GM12891 (cell line): Measurements from ENCODE around the gene SLC9A9.

Experiments
- DNase-seq: peaks from one replicate; pipeline ENCODE4 v3.0.0; 2011; ENCODE audit warnings: low spot score; ENCODE audit not compliant: insufficient read length
- FAIRE-seq: peaks from 2 replicates; lab custom pipeline; 2011; peaks lifted over from hg19 to GRCh38; lab: Jason Lieb, UNC
- PAX5 ChIP-seq: IDR thresholded peaks from 2 replicates; pipeline ENCODE4 v1.6.1; 2011; ENCODE audit warnings: low read length, moderate library complexity, mild to moderate bottlenecking; ENCODE audit not compliant: insufficient read depth, severe bottlenecking
- POLR2A ChIP-seq: IDR thresholded peaks from 2 replicates; pipeline ENCODE4 v1.6.1; 2011; ENCODE audit warnings: low read depth, low read length, control low read depth
- POLR2AphosphoS5 ChIP-seq: IDR thresholded peaks from 2 replicates; pipeline ENCODE4 v1.6.1; 2011; ENCODE audit warnings: low read depth, low read length, control low read depth
- POU2F2 ChIP-seq: IDR thresholded peaks from 2 replicates; pipeline ENCODE4 v1.6.1; 2011; ENCODE audit warnings: low read depth, mild to moderate bottlenecking, control low read depth, low read length, moderate library complexity
- SPI1 ChIP-seq: IDR thresholded peaks from 2 replicates; pipeline ENCODE4 v1.6.1; 2011; ENCODE audit warnings: low read depth, low read length, control low read depth
- TAF1 ChIP-seq: IDR thresholded peaks from 2 replicates; pipeline ENCODE4 v1.6.1; 2011; ENCODE audit warnings: low read depth, low read length, control low read depth

SLC9A9 gene

DNA sequence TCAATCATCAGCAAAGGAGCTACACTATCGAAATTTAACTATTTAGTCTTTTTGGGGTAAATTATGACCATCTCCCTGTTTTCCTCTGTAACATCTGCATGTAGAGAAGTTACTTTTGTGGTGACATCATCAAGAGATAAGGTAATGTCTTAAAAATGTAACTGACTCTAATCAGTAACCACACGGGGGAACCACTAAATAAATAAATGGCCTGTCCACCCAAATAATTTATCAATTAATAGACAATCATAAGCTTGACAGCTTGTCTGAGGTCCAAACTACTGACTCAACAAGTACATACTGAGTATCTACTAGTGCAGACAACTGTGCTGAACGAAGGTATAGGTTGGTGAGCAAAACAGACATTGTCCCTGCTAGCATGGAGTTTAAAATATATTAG lies 219.3 kb downstream of the SLC9A9 start:
- DNase-seq (no peak), FAIRE-seq (no peak)
- TF ChIP-seq POLR2A, result no peak
- TF ChIP-seq POLR2AphosphoS5, result no peak
- no peak for TF ChIP-seq POU2F2
- TF ChIP-seq TAF1, result no peak
- no peak for TF ChIP-seq SPI1
- TF ChIP-seq PAX5, result no peak

- DNase-seq (no peak), FAIRE-seq (no peak)
- TF ChIP-seq SPI1, result no peak
- no peak for TF ChIP-seq POLR2A
- TF ChIP-seq POU2F2, result no peak
- TF ChIP-seq PAX5, result no peak
- TF ChIP-seq TAF1, result no peak
- TF ChIP-seq POLR2AphosphoS5, result no peak
Measured at GRCh38 chr3:143627336-143627735, 220.9 kb downstream of the SLC9A9 start.

DNA sequence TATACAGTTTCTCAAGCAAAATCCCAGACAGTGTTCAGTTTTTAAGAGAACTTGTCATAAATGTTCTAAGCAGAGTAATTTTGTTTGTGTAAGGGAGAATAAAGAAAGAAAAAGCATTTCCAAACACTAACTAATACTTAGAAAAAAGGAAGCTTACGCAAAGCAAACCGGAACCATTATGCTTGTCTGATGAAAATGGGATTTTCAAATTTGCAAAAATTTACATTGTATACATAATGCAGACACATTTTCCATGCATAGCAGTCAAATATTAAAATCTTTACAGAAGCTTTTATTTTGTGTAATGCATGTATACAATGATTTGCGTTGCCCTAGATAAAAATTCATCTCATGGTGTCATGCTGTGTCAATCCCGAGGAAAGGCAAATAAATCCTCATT lies 229.0 kb downstream of the SLC9A9 start:
- TF ChIP-seq TAF1 (no peak), PAX5 (no peak), POU2F2 (no peak), POLR2AphosphoS5 (no peak)
- DNase-seq (no peak), FAIRE-seq (no peak)

- no peak for TF ChIP-seq PAX5
- TF ChIP-seq POLR2AphosphoS5, result no peak
- no peak for TF ChIP-seq SPI1
- no peak for TF ChIP-seq POU2F2
- TF ChIP-seq POLR2A, result no peak
- TF ChIP-seq TAF1, result no peak
- FAIRE-seq, result no peak
- DNase-seq, result no peak
Measured at GRCh38 chr3:143617050-143617449, 231.2 kb downstream of the SLC9A9 start.

- FAIRE-seq, result no peak
- TF ChIP-seq TAF1 (no peak), PAX5 (no peak), POLR2AphosphoS5 (no peak), POLR2A (no peak), POU2F2 (no peak), SPI1 (no peak)
Measured at GRCh38 chr3:143613226-143613625, 235.0 kb downstream of the SLC9A9 start.

GRCh38 chr3:143612541-143612940 lies 235.7 kb downstream of the SLC9A9 start:
- FAIRE-seq (no peak), DNase-seq (no peak)
- TF ChIP-seq PAX5 (no peak), POLR2AphosphoS5 (no peak), POU2F2 (no peak), TAF1 (no peak), SPI1 (no peak), POLR2A (no peak)

More at GRCh38 chr3:143613226-143613625, 235.0 kb downstream of the SLC9A9 start:
- DNase-seq, result no peak

- DNase-seq (no peak), FAIRE-seq (no peak)
- TF ChIP-seq POU2F2, result no peak
- TF ChIP-seq TAF1, result no peak
- TF ChIP-seq SPI1, result no peak
- no peak for TF ChIP-seq POLR2AphosphoS5
- no peak for TF ChIP-seq PAX5
- no peak for TF ChIP-seq POLR2A
Measured at GRCh38 chr3:143608966-143609365, 239.3 kb downstream of the SLC9A9 start.

DNA sequence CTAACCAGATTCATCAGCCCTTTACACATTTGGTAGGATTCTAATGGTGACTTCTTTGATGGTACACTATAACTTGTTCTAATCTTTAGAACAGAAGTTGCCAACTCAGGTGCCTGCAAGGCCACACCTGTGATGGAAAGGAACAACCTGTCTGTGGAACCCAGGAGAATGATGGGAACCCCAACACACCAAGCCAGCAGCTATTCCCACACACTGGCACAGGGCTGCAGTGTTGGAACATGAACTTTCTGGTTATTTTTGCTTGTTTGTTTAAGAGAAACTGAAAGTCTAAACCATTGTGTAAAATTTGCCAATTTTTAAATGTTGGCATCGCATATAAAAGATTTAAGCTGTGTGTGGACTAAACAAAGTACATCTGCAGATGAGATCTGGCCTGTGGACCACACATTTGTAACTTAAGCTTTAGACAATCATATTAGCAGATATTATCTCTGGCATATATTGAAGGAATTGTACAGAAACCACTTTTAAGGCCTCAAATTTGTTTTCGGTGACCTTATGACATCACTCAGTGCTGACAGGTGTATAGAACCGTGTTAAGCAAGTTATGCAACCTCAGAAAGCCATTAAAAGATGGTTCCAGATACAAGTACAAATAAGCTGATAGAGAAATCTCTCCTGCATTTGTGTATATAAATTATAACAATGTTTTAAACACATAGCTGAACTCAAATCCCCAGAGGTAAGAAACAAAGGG lies 242.9 kb downstream of the SLC9A9 start:
- DNase-seq (no peak), FAIRE-seq (peak; percentile 80)
- TF ChIP-seq TAF1 (no peak), SPI1 (no peak), POLR2A (no peak), POU2F2 (no peak), PAX5 (no peak), POLR2AphosphoS5 (no peak)

DNA sequence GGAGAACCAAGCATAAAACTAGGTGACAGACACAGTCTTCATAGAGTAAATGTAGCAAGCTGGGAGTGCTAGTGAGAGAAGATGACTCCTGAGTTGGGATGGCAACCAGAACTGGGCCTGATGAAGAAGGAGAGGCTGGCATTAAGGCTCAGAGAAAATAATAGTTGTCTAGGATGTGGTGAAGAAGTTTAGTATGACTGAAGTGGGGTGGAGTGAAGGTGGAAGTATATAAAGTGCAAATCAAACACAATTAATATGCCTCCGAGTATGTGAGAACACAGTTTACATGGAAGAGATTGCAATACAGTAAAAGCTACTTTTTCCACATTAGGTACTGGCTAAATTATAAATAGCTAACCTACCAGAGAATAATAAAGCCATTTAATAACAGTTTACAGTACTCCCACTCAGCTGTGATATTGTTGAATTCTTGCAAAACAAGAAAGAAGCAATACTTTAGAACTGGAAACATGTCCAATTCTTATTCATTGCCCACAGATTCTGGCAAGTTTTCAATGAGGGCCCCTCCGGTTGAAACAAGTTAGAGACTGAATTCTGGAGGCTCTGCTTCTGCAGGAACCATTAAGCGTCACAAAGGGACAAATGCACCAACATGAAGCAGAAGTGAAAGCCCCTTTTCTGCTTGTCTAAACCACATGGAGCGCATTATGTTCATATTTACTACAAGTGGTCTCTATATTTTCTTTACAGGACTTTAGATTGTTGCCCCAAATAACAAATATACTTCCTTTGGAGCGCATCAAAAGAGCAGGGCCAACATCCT lies 243.7 kb downstream of the SLC9A9 start:
- DNase-seq, result no peak
- peak; percentile 89 for FAIRE-seq
- TF ChIP-seq SPI1 (peak; percentile 93), TAF1 (no peak), POLR2AphosphoS5 (no peak)
